HG03095 (cell line): ENCODE data around the gene ZBED4.
A peak's percentile ranks its signal among the peaks of the same experiment; 100 is the strongest.

Experiments
- ATAC-seq: cut with Tn5 transposase; IDR thresholded peaks from one replicate; pipeline ENCODE4 v1.9.1; 2021; ENCODE audit warnings: moderate library complexity; ENCODE audit not compliant: unreplicated experiment

Gene ZBED4

DNA sequence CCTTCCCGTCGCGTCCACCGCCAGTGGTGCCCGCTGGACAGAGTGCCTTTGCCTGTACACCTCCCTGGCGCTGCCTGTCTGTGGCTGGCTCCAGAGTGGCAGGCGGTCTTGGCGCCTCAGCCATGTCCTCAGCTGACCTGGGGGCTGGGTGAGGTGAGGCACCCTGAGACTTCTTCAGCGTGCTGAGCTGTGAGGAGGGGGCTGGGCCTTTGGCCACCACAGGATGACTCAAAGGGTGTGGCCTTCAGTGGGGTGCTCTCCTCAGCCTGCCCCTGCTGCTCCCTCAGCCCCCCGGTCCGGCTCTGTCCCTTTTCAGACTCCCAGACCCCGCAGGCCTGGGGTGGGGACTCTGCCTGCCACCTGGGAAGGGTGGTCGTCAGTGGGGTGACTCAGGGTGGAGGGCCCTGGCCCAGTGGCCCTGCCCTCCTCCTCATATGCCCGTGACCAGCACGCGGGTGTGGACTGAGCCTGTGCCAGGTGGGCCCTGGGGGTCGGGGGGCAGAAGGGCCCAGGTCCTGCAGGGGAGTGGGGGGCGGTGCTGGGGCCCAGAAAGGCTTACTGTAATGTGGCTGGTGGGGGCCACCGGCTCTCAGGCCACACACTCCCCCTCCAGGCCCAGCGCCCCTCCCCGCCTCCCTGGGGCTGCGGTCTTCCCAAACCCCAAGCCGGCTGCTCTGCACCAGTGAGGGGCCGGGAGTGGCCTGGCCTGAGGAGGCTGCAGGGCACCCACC is 80.7 kb downstream of the ZBED4 start:
- ATAC-seq, result no peak

DNA sequence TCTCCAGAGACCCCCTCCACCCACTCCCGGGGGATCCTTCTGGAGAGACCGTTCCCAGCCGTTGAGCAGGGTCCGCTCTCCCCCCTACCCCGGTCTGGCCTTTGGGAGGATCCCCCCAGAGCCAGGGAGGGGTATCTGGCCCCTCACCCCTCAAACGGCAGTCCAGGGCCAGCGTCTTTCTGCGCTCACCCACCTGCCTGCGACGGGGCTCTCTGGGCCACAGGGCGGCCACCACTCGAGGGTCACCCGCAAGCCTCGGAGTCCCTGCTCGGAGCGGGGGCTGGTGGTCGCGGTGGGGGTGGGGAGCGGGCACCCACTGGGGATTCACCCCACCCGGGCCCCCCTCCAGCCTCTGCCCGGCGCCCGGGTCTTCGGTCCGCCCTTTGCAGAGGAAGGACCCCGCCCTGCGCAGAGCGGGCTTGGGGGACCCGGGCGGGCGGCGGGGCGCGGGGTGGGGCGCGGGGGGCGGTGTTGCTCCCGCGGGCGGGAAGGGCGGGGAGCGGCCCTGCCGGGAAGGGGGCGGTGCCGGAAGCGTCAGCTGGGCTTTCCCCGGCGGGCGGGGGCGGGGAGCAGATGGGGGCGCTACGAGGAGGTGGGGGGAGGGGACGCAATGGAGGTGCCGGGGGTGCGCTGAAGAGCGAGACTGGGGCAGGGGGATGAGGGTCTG is 81.4 kb downstream of the ZBED4 start:
- ATAC-seq, result no peak

DNA sequence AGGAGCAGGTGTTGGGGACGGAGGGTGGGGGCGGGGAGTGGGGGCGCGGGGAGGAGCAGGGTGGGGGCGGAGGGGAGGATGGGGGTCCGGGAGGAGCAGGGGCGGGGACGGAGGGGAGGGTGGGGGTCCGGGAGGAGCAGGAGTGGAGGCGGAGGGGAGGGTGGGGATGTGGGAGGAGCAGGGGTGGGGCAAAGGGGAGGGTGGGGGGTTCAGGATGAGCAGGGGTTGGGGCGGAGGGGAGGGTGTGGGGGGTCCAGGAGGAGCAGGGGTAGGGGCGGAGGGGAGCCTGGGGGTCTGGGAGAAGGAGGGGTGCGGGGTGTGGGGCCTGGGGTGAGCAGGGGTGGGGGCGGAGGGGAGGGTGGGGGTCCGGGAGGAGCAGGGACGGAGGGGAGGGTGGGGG is 81.9 kb downstream of the ZBED4 start:
- no peak for ATAC-seq

DNA sequence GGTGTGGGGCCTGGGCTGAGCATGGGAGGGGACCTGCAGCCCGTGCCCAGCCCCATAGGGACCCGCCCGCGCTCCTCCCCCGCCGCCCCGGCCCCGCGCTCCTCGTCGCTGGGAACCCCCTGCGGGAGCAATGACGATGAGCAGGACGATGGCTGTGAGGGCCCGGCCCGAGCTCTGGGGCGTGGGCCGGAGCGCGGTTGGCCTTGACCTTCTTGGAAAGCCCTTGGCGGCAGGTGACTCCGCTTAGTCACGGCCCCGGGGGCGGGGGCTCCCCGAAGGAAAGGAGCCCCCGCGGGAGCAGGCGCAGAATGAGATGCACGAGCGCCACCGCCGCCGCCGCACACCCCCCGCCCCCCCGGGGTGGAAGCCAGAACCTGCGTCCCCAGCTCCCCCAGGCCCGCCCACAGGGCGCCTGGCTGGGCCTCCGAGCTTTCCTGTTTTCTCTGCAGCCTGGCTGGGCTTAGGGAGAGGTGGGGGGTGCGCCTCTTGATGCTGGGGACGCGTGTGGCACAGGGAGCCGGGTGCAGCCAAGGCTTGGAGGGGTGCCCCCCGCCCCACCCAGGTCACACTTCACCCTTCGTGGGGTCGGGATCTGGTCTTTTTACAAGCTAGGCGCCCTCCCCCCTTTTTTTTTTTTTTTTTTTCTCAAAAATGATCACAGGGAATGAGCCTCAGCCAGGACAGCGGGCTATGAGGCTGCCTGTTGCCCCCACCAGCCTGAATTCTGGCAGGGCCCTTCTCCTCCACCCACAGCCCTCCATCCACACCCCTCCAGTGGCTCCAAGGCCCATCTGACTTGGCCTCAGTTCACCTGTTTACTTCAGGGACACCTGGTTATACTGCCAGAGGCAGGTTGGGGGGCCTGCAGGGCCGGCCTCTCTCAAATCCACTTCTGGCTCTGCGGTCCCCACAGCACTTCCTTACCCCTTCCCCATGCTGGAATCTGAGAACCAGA is 82.7 kb downstream of the ZBED4 start:
- peak; percentile 54 for ATAC-seq

DNA sequence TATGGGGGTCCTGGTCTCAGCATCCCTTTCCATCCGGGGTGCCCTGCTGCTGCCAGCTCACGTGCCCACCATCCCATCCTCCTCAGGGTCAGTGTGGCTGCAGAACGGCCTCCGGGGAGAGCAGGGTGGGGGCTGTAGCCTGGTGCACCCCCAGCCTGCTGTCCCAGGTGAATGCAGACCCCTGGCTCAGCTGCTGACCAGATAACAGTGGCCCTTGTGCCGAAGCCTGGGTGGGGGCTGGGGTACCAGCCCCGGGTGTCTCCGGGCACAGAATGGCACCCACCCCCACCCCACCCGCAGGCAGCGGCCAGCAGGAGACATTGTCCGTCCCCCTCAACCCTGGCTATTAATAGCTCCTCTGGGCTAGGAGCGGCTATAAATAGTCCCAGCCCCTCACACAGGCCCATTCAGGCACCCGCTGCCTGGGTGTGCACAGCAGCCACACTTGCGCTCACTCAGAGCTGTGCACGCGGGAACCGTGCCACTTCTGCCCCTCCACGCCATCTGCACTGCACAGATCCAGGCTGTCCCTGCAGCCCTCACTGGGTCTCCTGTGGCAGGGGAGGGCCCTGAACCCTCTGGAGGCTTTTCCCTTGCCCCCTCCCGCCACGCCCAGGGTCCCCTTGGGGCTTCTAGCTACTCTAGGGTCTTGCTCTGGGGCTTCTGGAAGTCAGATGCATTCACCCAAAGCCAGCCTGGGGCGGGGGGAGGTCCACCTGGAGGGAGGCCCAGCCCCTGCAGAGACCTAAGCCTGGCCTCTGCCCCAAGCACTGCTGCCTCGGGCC is 83.5 kb downstream of the ZBED4 start:
- no peak for ATAC-seq

DNA sequence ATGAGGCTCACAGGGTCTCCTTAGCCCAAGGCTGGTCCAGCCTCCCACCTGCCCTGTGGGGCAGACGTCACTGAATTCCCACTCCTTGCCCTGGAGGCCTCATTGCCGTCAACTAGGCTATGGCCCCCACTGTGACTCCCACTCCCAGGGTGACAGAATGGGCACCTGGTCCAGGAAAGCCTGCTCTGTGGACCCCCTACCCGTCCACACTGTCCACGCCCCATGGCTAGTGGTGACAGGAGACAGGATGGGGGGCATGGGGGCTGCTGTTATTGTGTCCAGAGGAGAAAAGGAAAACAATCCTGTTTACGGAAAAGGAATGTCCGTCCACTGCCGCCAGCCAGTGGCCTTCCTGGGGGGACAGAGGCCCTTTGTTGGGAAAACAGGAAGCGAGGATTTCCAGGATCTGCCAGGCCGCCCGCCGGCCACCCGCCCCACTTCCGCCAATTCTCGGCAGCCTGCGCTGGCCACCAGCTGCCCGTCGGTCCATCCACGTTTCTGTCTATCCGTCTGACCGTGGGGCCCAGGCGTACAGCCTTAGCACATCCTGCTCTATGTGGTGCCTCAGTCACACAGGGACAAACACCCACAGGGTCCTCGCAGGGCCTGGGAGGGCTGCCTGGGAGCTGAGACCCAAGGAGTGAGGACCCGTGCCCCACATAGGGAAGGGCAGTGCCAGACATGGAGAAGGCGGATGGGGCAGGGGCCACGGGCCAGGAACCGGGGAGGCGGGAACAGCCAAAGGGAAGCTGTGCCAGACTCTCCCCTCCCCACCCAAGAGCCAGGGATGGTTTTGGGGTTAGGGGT is 84.3 kb downstream of the ZBED4 start:
- no peak for ATAC-seq

DNA sequence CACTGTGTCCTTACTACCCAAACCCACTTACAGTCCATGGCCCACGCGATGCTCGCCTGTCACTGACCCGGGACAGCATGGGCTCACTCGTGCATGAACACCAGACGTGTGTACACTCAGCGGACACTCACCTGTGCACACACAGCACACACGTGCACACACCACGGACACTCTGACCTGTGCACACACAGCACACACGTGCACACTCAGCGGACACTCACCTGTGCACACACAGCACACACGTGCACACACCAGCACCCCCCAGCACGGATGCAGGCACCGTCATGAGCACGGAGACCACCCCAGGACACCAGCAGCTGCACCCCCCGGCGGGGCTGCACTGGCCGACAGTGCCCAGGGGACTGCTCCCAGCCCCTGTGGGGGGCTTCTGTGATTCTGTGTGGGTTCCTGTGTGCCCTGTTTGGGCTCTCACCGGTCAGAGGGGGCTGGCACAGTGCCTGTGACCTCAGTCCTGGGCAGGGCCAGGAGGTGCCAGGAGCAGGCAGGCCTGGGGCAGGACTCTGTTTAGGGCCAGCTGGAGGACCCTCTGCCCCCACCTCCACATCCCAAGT is 85.0 kb downstream of the ZBED4 start:
- no peak for ATAC-seq
